ENCODE results near the gene LAGE3. TPM values are rescaled to one million over a fixed set of nuclear protein-coding genes. Genes with fewer than 3 reads are reported as not detected.

The LAGE3 gene
- total and polyA plus RNA-seq, 2 experiments from 2014 or later, result 32.2 to 49.4 TPM

DNA sequence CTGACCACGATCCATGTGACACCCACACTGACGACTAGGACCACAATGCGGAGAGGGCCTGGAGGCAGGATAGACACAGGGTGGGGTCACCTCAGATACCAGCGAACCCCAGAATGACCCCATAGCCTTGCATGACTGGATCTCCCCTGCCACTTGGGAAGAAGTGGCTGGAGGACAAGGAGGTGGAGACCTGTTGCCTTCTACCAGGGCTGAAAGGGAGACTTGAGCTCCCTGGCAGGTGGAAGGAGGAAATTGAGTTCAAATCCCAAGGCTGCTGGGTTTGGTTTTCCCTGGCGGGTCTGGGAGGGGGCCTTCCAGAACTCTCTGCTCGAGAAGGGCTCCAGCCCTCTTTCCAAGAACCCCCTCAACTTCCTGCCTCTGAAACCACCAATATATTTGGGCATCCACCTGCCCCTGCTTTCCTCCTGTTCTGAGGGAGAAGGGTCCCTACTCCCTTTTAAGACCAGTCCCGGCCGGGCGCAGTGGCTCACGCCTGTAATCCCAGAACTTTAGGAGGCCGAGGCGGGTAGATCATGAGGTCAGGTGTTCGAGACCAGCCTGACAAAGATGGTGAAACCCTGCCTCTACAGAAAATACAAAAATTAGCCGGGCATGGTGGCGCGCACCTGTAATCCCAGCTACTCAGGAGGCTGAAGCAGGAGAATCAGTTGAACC, 33.9 kb upstream of the LAGE3 start:
- H3K79me2 ChIP-seq, result peaks cover 6% of the 10 kb centered on the region
- H4K20me1 ChIP-seq (ENCODE audit: insufficient read depth, poor library complexity, severe bottlenecking), result no peaks in the 10 kb centered on the region
- no peak for TF ChIP-seq EZH2phosphoT487 (IDR thresholded peaks at IDR 0.05; ENCODE audit: low read depth, severe bottlenecking, unreplicated experiment)
- TF ChIP-seq, protein P1, sequence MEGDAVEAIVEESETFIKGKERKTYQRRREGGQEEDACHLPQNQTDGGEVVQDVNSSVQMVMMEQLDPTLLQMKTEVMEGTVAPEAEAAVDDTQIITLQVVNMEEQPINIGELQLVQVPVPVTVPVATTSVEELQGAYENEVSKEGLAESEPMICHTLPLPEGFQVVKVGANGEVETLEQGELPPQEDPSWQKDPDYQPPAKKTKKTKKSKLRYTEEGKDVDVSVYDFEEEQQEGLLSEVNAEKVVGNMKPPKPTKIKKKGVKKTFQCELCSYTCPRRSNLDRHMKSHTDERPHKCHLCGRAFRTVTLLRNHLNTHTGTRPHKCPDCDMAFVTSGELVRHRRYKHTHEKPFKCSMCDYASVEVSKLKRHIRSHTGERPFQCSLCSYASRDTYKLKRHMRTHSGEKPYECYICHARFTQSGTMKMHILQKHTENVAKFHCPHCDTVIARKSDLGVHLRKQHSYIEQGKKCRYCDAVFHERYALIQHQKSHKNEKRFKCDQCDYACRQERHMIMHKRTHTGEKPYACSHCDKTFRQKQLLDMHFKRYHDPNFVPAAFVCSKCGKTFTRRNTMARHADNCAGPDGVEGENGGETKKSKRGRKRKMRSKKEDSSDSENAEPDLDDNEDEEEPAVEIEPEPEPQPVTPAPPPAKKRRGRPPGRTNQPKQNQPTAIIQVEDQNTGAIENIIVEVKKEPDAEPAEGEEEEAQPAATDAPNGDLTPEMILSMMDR (IDR thresholded peaks at IDR 0.05; ENCODE audit: poor library complexity), result no peak
- TF ChIP-seq EZH2 (IDR thresholded peaks at IDR 0.05; ENCODE audit: borderline replicate concordance), result no peak
- H3K9me2 ChIP-seq (replicated peaks; ENCODE audit: insufficient read depth), result no peaks in the 10 kb centered on the region
- H3K9me3 ChIP-seq (ENCODE audit: low read depth), result no peaks in the 10 kb centered on the region
- H3K36me3 ChIP-seq (replicated peaks; ENCODE audit: insufficient read depth, low read depth), result no peaks in the 10 kb centered on the region
- no peak overlapping the region for H3K27ac ChIP-seq
- H2AFZ ChIP-seq, result no peak overlapping the region
- H3K4me2 ChIP-seq, result no peak overlapping the region
- H3K4me3 ChIP-seq, result no peak overlapping the region
- peaks cover 11% of the 10 kb centered on the region for H3K4me1 ChIP-seq (ENCODE audit: insufficient read depth)
- no peaks in the 10 kb centered on the region for H3K27me3 ChIP-seq
- DNase-seq (ENCODE audit: low spot score), result no peak
- 88% methylated on average over 16 of the region's 16 CpGs for whole genome bisulfite sequencing (ENCODE audit: low lambda C conversion rate, missing lambda C conversion rate)

DNA sequence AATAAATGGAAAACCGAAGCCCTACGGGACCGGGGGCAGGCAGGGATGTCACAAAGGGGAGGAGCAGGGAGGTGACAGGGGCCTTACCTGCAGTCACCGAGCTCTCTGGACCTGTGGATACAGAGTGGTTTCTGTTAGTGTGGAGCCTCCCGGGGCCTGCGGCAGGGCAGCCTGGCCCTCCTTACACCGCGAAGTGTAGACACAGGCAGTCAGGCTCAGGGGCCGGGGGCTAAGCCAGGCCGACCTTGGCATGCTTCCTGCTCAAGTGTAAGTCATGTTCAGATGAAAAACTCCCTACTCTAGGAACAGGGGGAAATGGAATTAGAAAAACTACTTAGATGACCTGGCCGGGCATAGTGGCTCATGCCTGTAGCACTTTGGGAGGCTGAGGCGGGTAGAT, 32.7 kb upstream of the LAGE3 start:
- Histone ChIP-seq H3K4me2 (no peak overlapping the region), H3K4me1 (ENCODE audit: insufficient read depth) (no peaks in the 10 kb centered on the region), H3K9me2 (replicated peaks; ENCODE audit: insufficient read depth) (no peaks in the 10 kb centered on the region), H2AFZ (no peak overlapping the region), H3K79me2 (peaks cover 6% of the 10 kb centered on the region), H3K9me3 (ENCODE audit: low read depth) (no peaks in the 10 kb centered on the region), H4K20me1 (ENCODE audit: insufficient read depth, poor library complexity, severe bottlenecking) (no peaks in the 10 kb centered on the region), H3K4me3 (no peak overlapping the region), H3K27ac (no peak overlapping the region), H3K27me3 (no peaks in the 10 kb centered on the region), H3K36me3 (replicated peaks; ENCODE audit: insufficient read depth, low read depth) (no peaks in the 10 kb centered on the region)
- WGBS (ENCODE audit: low lambda C conversion rate, missing lambda C conversion rate), result 89% methylated on average over 12 of the region's 12 CpGs
- TF ChIP-seq EZH2 (IDR thresholded peaks at IDR 0.05; ENCODE audit: borderline replicate concordance) (no peak), EZH2phosphoT487 (IDR thresholded peaks at IDR 0.05; ENCODE audit: low read depth, severe bottlenecking, unreplicated experiment) (no peak)
- TF ChIP-seq, protein P1 (IDR thresholded peaks at IDR 0.05; ENCODE audit: poor library complexity), result no peak
- no peak for DNase-seq (ENCODE audit: low spot score)

DNA sequence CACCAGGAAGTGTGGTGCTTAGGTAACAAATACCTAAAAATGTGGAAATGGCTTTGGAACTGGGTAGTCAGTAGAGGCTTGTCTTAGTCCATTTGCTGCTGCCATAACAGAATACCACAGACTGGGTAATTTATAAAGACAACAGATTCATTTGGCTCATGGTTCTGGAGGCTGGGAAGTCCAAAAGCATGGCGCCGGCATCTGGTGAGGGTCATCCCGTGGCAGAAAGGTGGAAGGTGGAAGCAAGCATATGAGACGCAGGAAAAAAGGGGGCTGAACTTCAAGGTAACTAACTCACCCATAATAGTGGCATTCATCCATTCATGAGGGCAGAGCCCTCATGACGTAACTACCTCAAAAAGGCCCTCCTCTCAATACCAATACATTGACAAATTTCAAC, 30.4 kb upstream of the LAGE3 start:
- H3K27me3 ChIP-seq, result no peaks in the 10 kb centered on the region
- H3K79me2 ChIP-seq, result peaks cover 4% of the 10 kb centered on the region
- H3K4me1 ChIP-seq (ENCODE audit: insufficient read depth), result no peaks in the 10 kb centered on the region
- H3K9me2 ChIP-seq (replicated peaks; ENCODE audit: insufficient read depth), result no peaks in the 10 kb centered on the region
- no peaks in the 10 kb centered on the region for H4K20me1 ChIP-seq (ENCODE audit: insufficient read depth, poor library complexity, severe bottlenecking)
- no peak overlapping the region for H3K4me2 ChIP-seq
- H3K4me3 ChIP-seq, result no peak overlapping the region
- no peak for DNase-seq (ENCODE audit: low spot score)
- H3K27ac ChIP-seq, result no peak overlapping the region
- H3K36me3 ChIP-seq (replicated peaks; ENCODE audit: insufficient read depth, low read depth), result no peaks in the 10 kb centered on the region
- H2AFZ ChIP-seq, result no peak overlapping the region
- 83% methylated on average over 5 of the region's 5 CpGs for WGBS (ENCODE audit: low lambda C conversion rate, missing lambda C conversion rate)
- no peaks in the 10 kb centered on the region for H3K9me3 ChIP-seq (ENCODE audit: low read depth)
- TF ChIP-seq EZH2 (IDR thresholded peaks at IDR 0.05; ENCODE audit: borderline replicate concordance), result no peak

DNA sequence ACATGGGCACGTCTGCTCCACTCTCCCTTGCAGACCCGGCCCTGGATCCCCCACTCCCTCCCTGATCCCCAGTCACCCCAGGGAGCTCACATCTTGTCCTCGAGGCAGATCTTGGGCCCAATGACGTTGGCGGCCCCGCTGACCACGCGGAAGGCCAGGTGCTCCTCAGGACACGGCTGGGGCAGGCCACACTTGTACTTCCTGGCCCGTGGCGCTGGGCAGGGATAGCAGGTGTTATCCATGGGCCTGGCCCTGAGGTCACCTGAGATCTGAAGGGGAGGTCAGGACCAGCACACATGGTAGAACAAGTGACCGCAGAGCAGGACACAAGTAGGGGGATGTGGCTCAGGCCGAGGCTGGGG, 29.3 kb upstream of the LAGE3 start:
- no peak overlapping the region for H2AFZ ChIP-seq
- no peaks in the 10 kb centered on the region for H3K9me2 ChIP-seq (replicated peaks; ENCODE audit: insufficient read depth)
- no peak overlapping the region for H3K4me3 ChIP-seq
- 95% methylated on average over 13 of the region's 13 CpGs for WGBS (ENCODE audit: low lambda C conversion rate, missing lambda C conversion rate)
- no peaks in the 10 kb centered on the region for H4K20me1 ChIP-seq (ENCODE audit: insufficient read depth, poor library complexity, severe bottlenecking)
- DNase-seq (ENCODE audit: low spot score), result no peak
- no peaks in the 10 kb centered on the region for H3K79me2 ChIP-seq
- TF ChIP-seq EZH2phosphoT487 (IDR thresholded peaks at IDR 0.05; ENCODE audit: low read depth, severe bottlenecking, unreplicated experiment) (no peak), EZH2 (IDR thresholded peaks at IDR 0.05; ENCODE audit: borderline replicate concordance) (no peak)
- TF ChIP-seq, protein P1 (IDR thresholded peaks at IDR 0.05; ENCODE audit: poor library complexity), result no peak
- no peaks in the 10 kb centered on the region for H3K36me3 ChIP-seq (replicated peaks; ENCODE audit: insufficient read depth, low read depth)
- no peak overlapping the region for H3K4me2 ChIP-seq
- H3K9me3 ChIP-seq (ENCODE audit: low read depth), result no peaks in the 10 kb centered on the region
- H3K27ac ChIP-seq, result no peak overlapping the region
- no peaks in the 10 kb centered on the region for H3K4me1 ChIP-seq (ENCODE audit: insufficient read depth)
- H3K27me3 ChIP-seq, result no peaks in the 10 kb centered on the region

Data from hepatocyte (in vitro differentiated cells).